Adrenal gland (tissue), 12 donors: ENCODE data around the gene CFAP221. TPM values are rescaled to one million over a fixed set of nuclear protein-coding genes. Genes with fewer than 3 reads are reported as not detected.
A peak's percentile ranks its signal among the peaks of the same experiment; 100 is the strongest.

Experiments used
- DNase-seq, 7 donors: peaks; one replicate each; pipeline ENCODE4 v3.0.0-alpha.2; 2019 to 2020
- H3K27ac ChIP-seq, 5 donors: fragments of 200-600 bp; sonication (generic) in 4 of 5; 1 replicate in 3 of 5; 2 replicates in 2 of 5; pipeline versions ENCODE4 v1.5.1 to v1.8.0; 2016 to 2020; ENCODE audit warnings: mild to moderate bottlenecking in 1 of 5
- H3K27me3 ChIP-seq: fragments of 200-600 bp; 2 replicates; pipeline ENCODE4 v1.8.0; 2021
- H3K36me3 ChIP-seq, 2 donors: fragments of 200-600 bp; replicated peaks in 1 of 2; 1 replicate in 1 of 2; 2 replicates in 1 of 2; pipeline versions ENCODE4 v1.5.1 to v1.8.0; 2018 to 2022
- H3K4me1 ChIP-seq, 2 donors: fragments of 200-600 bp; replicated peaks in 1 of 2; 1 replicate in 1 of 2; 2 replicates in 1 of 2; pipeline versions ENCODE4 v1.5.1 to v1.8.0; 2018 to 2021
- H3K4me3 ChIP-seq, 4 donors: fragments of 200-600 bp; sonication (generic) in 3 of 4; one replicate each; pipeline ENCODE4 v1.5.1; 2016 to 2018
- H3K9me3 ChIP-seq, 3 donors: fragments of 200-600 bp; sonication (generic) in 1 of 3; replicated peaks in 1 of 3; 1 replicate in 2 of 3; 2 replicates in 1 of 3; pipeline versions ENCODE4 v1.5.1 to v1.8.0; 2016 to 2021
- POLR2A ChIP-seq, 2 donors: fragments of 450-650 bp; IDR thresholded peaks; one replicate each; pipeline ENCODE4 v1.6.1; 2017; ENCODE audit warnings: antibody characterized with exemption in 2 of 2, mild to moderate bottlenecking in 2 of 2, moderate library complexity in 1 of 2
- WGBS, 4 donors: extraction: QIAGEN DNeasy Blood & Tissue Kit in 2 of 4; methylation state at CpG; one replicate each; pipeline versions ENCODE4 v1.1.5 to v1.1.7; 2013 to 2017; 5-methylcytosine and 5-hydroxymethylcytosine counted together
- intact Hi-C, 2 donors: fragments of 100-400 bp; cut with DNase I; formaldehyde crosslinking; loops; one replicate each; pipeline versions ENCODE4 v1.14.1 to v1.15.0; 2022 to 2023
- polyA plus RNA-seq, 3 donors: library from polyadenylated mRNA; stranded (reverse); fragments of 200-250 nt in 2 of 3; fragments of 350-450 nt in 1 of 3; fragmentation: Illumina TruSeq in 1 of 3; extraction: RNeasy Lipid Tissue Mini Kit (QIAGEN cat#74804) in 1 of 3; gene quantifications; one replicate each; pipeline ENCODE4 v1.2.3, GENCODE V29; 2013 to 2014
- total RNA-seq, 9 donors: library from RNA; depleted of rRNA in 4 of 9; stranded (reverse); fragments of >200 nt in 4 of 9; fragments of 120-200 nt in 1 of 9; fragmentation: NEBNext Ultra II Directional in 1 of 9; extraction: Animal tissue kit (Norgen Biotek cat#: 25700) in 1 of 9; gene quantifications; one replicate each; pipeline versions ENCODE4 v1.1.0 to v1.2.4, GENCODE V29; 2013 to 2023
- TF ChIP-seq, protein P1 (sequence below), 6 experiments: fragments of 450-650 bp in 4 of 6; fragments of 200-600 bp in 2 of 6; sonication (generic) in 1 of 6; IDR thresholded peaks; 1 replicate in 5 of 6; 2 replicates in 1 of 6; pipeline versions ENCODE4 v1.5.1 to v1.8.0; 2016 to 2021; ENCODE audit warnings: antibody characterized with exemption in 6 of 6, mild to moderate bottlenecking in 2 of 6, moderate library complexity in 1 of 6
- donor health status: healthy with polysubstance abuse.
- donor health status: Bipolar disorder and iron deficiency.
- donor health status: DM: yes; HTN: yes; CAD: no.
- donor health status: DM: no; HTN: no; CAD: no.
- donor health status: DM: no; HTN: no; CAD: no.
- donor health status: DM: yes; HTN: yes; CAD: no.

The CFAP221 gene
- total and polyA plus RNA-seq, 12 donors: 1.1 to 14.0 (median 4.4) TPM

DNA sequence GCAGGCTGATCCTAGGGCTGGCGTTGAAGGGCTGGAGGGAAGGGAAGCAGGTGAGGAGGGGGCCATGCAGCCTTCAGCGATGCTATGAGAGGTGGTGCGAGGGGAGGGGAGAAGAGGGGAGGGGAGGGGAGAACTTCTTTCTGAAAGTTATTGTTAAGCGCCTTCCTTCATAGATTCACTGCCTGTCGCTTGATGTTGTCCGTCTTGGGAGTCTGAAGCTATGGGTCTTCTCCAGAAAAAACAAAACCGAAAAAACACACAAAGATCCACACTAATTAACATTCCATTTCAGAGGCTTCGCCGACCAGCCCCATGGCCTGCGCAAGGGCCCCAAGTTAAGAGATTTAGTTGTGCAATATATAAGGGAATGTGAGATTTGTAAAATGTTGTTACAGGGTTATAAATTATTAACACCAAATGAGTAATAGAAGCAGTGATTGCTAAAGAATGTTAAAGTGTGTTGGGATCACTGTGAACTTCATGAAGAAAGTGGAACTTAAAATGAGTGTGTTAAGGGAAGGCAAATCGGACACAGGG lies 758 bp downstream of the CFAP221 start:
- Histone ChIP-seq H3K27ac (peak overlapping the region in 3 of 5 donors; percentile 34 to 72 (median 71)), H3K27me3 (no peaks in the 10 kb centered on the region), H3K36me3 (no peaks in the 10 kb centered on the region), H3K9me3 (no peaks in the 10 kb centered on the region), H3K4me1 (peaks cover 2 to 20% of the 10 kb centered on the region in 2 donors), H3K4me3 (peak overlapping the region in 2 of 4 donors; percentile 44 to 65)
- WGBS, 4 donors: 56 to 62% (median 59%) methylated on average over 10 to 11 of the region's 11 CpGs
- TF ChIP-seq, protein P1, sequence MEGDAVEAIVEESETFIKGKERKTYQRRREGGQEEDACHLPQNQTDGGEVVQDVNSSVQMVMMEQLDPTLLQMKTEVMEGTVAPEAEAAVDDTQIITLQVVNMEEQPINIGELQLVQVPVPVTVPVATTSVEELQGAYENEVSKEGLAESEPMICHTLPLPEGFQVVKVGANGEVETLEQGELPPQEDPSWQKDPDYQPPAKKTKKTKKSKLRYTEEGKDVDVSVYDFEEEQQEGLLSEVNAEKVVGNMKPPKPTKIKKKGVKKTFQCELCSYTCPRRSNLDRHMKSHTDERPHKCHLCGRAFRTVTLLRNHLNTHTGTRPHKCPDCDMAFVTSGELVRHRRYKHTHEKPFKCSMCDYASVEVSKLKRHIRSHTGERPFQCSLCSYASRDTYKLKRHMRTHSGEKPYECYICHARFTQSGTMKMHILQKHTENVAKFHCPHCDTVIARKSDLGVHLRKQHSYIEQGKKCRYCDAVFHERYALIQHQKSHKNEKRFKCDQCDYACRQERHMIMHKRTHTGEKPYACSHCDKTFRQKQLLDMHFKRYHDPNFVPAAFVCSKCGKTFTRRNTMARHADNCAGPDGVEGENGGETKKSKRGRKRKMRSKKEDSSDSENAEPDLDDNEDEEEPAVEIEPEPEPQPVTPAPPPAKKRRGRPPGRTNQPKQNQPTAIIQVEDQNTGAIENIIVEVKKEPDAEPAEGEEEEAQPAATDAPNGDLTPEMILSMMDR (IDR thresholded peaks at IDR 0.05): no peak
- TF ChIP-seq POLR2A (IDR thresholded peaks at IDR 0.05): no peak
- DNase-seq: no peak
- intact Hi-C loops: no loop called here

DNA sequence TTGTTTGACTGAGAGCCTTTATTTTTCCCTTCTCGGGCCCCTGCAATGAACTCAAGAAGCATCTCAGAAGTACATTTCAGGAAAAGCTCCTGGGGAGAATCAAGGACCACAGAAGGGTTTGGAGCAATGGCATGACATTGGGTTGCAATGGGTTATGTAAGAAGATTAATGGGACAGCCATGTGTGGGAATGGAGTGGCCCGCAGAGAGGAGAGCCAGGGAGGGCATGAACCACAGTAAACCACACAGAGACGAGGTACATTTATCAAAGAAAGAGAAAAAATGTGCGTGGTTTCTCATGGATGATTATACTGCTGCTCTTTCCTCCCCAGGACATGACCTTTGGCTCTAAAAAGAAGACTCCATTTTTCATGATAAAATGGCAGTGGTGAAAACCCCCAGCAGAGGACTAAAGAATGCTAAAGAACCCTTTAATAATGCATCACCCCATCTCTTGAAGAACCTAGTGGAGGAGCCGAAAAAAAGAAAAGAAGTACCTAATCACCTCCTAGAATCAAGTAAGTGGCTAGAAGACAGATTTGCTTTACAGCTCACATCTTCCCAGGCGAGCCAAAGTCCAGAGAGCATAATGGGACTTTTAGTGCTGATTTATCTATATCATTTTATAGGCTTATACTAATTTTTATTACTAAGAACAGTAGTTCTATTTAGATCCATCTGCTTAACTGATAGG lies 1.7 kb downstream of the CFAP221 start:
- Histone ChIP-seq H3K27me3 (no peaks in the 10 kb centered on the region), H3K4me3 (no peak overlapping the region), H3K36me3 (no peaks in the 10 kb centered on the region), H3K27ac (peak overlapping the region in 1 of 5 donors; percentile 61), H3K4me1 (peaks cover 2 to 24% of the 10 kb centered on the region in 2 donors), H3K9me3 (no peaks in the 10 kb centered on the region)
- intact Hi-C loops: no loop called here
- DNase-seq: no peak
- no peak for TF ChIP-seq POLR2A (IDR thresholded peaks at IDR 0.05)
- TF ChIP-seq, protein P1 (IDR thresholded peaks at IDR 0.05): no peak
- 60 to 71% (median 67%) methylated on average over 6 of the region's 6 CpGs for WGBS, 4 donors

DNA sequence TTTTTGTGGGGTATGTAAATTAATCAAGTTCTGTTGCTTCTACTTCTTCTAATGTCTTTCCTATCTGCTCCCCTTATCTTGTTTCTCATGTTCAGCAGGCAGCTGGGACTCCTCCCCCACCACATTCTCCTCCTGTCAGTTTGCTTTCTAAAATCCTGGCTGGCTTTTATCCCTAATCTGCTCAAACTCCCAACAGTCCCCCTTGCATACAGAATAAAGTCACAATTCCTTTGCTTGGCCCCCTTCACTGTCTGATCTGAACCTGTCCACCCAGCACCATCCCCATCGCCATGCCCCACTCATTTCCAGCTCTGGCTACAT lies 2.2 kb downstream of the CFAP221 start:
- Histone ChIP-seq H3K4me1 (peaks cover 2 to 24% of the 10 kb centered on the region in 2 donors), H3K9me3 (no peaks in the 10 kb centered on the region), H3K27me3 (no peaks in the 10 kb centered on the region), H3K4me3 (no peak overlapping the region), H3K27ac (no peak overlapping the region), H3K36me3 (no peaks in the 10 kb centered on the region)
- intact Hi-C loops: no loop called here
- no peak for TF ChIP-seq POLR2A (IDR thresholded peaks at IDR 0.05)
- TF ChIP-seq, protein P1 (IDR thresholded peaks at IDR 0.05): no peak
- WGBS, 4 donors: 90 to 100% (median 92%) methylated on average over 1 of the region's 1 CpG
- no peak for DNase-seq

DNA sequence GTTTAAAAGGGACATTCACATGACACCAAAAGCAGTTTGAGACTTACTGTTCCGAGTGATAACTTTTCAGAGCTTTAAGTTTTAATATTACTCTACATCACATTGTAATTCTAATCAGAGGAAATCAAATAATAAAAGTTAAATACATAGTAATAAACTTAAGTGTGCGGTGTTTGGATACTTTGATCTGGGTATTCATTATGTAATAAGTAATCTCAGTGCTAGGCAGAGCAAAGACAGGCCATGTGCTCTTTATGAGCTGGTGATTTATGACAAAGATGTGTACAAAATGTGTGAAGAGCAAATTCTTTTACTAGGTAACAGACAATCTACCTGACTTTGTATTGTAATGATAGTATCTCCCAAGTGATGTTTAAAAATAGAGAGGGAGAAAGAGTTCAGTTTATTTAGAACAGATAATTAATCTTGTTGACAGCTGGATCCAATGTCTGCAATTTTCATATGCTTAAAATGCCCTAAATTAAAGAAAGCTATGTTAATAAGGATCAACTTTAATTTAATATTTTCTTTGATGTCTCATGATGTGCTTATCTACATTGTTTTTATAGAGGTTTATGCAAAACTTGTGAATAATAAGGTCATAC lies 4.4 kb downstream of the CFAP221 start:
- intact Hi-C loops: no loop called here
- no peaks in the 10 kb centered on the region for H3K9me3 ChIP-seq
- no peak overlapping the region for H3K27ac ChIP-seq
- no peak overlapping the region for H3K4me3 ChIP-seq
- H3K4me1 ChIP-seq: peaks cover 2 to 24% of the 10 kb centered on the region in 2 donors
- 80 to 87% (median 86%) methylated on average over 2 of the region's 2 CpGs for WGBS, 4 donors
- DNase-seq: no peak
- TF ChIP-seq POLR2A (IDR thresholded peaks at IDR 0.05): no peak
- TF ChIP-seq, protein P1 (IDR thresholded peaks at IDR 0.05): no peak
- no peaks in the 10 kb centered on the region for H3K36me3 ChIP-seq
- H3K27me3 ChIP-seq: no peaks in the 10 kb centered on the region
